Measurements from ENCODE around the gene HAUS2.

Gene HAUS2

GRCh38 chr15:42602501-42602900 is 53.9 kb downstream of the HAUS2 start:
- TF ChIP-seq TCF4 (CRISPR knock-in tag; IDR thresholded peaks at IDR 0.05; ENCODE audit: borderline replicate concordance) = no peak
- TF ChIP-seq, protein P1, sequence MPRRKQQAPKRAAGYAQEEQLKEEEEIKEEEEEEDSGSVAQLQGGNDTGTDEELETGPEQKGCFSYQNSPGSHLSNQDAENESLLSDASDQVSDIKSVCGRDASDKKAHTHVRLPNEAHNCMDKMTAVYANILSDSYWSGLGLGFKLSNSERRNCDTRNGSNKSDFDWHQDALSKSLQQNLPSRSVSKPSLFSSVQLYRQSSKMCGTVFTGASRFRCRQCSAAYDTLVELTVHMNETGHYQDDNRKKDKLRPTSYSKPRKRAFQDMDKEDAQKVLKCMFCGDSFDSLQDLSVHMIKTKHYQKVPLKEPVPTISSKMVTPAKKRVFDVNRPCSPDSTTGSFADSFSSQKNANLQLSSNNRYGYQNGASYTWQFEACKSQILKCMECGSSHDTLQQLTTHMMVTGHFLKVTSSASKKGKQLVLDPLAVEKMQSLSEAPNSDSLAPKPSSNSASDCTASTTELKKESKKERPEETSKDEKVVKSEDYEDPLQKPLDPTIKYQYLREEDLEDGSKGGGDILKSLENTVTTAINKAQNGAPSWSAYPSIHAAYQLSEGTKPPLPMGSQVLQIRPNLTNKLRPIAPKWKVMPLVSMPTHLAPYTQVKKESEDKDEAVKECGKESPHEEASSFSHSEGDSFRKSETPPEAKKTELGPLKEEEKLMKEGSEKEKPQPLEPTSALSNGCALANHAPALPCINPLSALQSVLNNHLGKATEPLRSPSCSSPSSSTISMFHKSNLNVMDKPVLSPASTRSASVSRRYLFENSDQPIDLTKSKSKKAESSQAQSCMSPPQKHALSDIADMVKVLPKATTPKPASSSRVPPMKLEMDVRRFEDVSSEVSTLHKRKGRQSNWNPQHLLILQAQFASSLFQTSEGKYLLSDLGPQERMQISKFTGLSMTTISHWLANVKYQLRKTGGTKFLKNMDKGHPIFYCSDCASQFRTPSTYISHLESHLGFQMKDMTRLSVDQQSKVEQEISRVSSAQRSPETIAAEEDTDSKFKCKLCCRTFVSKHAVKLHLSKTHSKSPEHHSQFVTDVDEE (CRISPR knock-in tag; IDR thresholded peaks at IDR 0.05) = no peak
- TF ChIP-seq SNAI2 (CRISPR knock-in tag; IDR thresholded peaks at IDR 0.05) = no peak
- no peak for TF ChIP-seq CSDC2 (CRISPR knock-in tag; IDR thresholded peaks at IDR 0.05)
- no peak for TF ChIP-seq ZNF8 (CRISPR knock-in tag; IDR thresholded peaks at IDR 0.05)
- TF ChIP-seq ISL1 (CRISPR knock-in tag; IDR thresholded peaks at IDR 0.05) = no peak
- TF ChIP-seq GLIS3 (CRISPR knock-in tag; IDR thresholded peaks at IDR 0.05) = no peak
- ATAC-seq = no peak

DNA sequence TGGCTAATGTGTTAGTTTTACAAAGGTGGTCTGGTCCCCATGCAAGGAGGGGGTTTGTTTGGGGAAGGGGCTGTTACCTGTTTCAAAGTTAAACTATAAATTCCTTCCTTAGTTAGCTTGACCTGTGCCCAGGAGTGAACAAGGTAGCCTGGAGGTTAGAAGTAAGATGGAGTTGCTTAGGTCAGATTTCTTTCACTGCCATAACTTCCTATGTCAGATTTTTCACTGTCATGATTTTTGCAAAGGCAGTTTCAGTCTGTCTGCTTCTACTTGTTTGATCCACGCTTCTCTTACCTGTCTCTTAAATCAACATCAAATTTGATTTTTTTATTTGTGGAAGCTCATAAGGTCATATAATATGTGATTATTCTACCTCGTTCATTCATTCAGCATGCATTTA is 55.3 kb downstream of the HAUS2 start:
- TF ChIP-seq ZNF565 (CRISPR knock-in tag; conservative IDR thresholded peaks at IDR 0.05; ENCODE audit: low read depth) = no peak
- TF ChIP-seq, protein P1 (CRISPR knock-in tag; IDR thresholded peaks at IDR 0.05) = no peak
- no peak for TF ChIP-seq ESRRG (CRISPR knock-in tag; IDR thresholded peaks at IDR 0.05)
- no peak for TF ChIP-seq ARNTL (CRISPR knock-in tag; IDR thresholded peaks at IDR 0.05; ENCODE audit: borderline replicate concordance, low read depth)
- TF ChIP-seq PATZ1 (CRISPR knock-in tag; IDR thresholded peaks at IDR 0.05; ENCODE audit: borderline replicate concordance) = no peak
- TF ChIP-seq OSR1 (CRISPR knock-in tag; IDR thresholded peaks at IDR 0.05) = no peak
- TF ChIP-seq ZC3H10 (CRISPR knock-in tag; IDR thresholded peaks at IDR 0.05) = no peak
- TF ChIP-seq, protein P2, sequence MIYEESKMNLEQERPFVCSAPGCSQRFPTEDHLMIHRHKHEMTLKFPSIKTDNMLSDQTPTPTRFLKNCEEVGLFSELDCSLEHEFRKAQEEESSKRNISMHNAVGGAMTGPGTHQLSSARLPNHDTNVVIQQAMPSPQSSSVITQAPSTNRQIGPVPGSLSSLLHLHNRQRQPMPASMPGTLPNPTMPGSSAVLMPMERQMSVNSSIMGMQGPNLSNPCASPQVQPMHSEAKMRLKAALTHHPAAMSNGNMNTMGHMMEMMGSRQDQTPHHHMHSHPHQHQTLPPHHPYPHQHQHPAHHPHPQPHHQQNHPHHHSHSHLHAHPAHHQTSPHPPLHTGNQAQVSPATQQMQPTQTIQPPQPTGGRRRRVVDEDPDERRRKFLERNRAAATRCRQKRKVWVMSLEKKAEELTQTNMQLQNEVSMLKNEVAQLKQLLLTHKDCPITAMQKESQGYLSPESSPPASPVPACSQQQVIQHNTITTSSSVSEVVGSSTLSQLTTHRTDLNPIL (CRISPR knock-in tag; IDR thresholded peaks at IDR 0.05; ENCODE audit: low read depth) = no peak
- TF ChIP-seq ZNF8 (CRISPR knock-in tag; IDR thresholded peaks at IDR 0.05) = no peak
- no peak for TF ChIP-seq TOX (CRISPR knock-in tag; IDR thresholded peaks at IDR 0.05; ENCODE audit: borderline replicate concordance)
- ATAC-seq = no peak

DNA sequence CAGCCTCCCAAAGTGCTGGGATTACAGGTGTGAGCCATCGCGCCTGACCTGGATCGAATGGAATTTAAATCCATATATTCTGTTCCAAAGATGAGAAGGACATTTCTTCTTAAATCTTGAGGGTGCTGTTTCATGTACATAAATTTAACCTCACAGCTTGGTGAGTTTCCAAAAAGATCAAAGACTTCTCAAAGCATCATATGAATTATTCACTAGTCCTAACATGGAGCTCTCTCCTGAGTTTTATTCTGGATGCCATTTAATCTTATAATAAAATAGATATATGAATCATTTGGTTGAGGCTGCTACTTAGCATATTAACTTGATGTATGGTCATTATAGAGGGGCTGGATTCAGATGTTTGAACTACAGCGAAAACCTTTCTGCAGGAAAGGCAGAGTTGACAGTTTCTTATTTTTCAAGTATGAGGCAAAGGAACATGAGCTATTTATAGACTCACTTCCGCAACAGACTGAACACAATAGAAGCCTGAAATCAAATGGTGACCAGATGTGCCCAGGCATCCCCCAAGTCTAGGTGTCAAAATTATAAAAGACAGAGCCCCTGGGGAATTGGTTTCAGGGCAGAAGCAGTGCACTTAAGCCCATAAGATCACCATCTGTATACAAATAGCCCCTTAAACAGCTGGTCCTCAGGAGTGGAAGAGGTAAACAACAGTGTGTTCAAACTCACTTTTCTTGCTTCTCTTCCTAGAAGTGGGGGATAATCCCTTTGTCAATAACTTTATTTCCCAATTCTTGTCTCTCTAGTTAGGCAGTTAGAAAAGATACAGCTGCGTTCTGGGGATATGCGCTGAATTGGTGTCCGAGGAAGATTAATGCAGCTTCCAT is 56.5 kb downstream of the HAUS2 start:
- ATAC-seq = peak; percentile 73
- TF ChIP-seq PATZ1 (CRISPR knock-in tag; IDR thresholded peaks at IDR 0.05; ENCODE audit: borderline replicate concordance) (no peak), CSDC2 (CRISPR knock-in tag; IDR thresholded peaks at IDR 0.05) (no peak), ZNF565 (CRISPR knock-in tag; conservative IDR thresholded peaks at IDR 0.05; ENCODE audit: low read depth) (no peak), RARB (CRISPR knock-in tag; IDR thresholded peaks at IDR 0.05) (no peak), ZNF8 (CRISPR knock-in tag; IDR thresholded peaks at IDR 0.05) (no peak), ESRRG (CRISPR knock-in tag; IDR thresholded peaks at IDR 0.05) (no peak), OSR1 (CRISPR knock-in tag; IDR thresholded peaks at IDR 0.05) (no peak), BACH2 (CRISPR knock-in tag; IDR thresholded peaks at IDR 0.05; ENCODE audit: borderline replicate concordance) (no peak), ARNTL (CRISPR knock-in tag; IDR thresholded peaks at IDR 0.05; ENCODE audit: borderline replicate concordance, low read depth) (no peak), TCF4 (CRISPR knock-in tag; IDR thresholded peaks at IDR 0.05; ENCODE audit: borderline replicate concordance) (peak; percentile 50; the same call in 1 of the 2 replicates), ISL1 (CRISPR knock-in tag; IDR thresholded peaks at IDR 0.05) (no peak), GLIS3 (CRISPR knock-in tag; IDR thresholded peaks at IDR 0.05) (no peak), ZC3H10 (CRISPR knock-in tag; IDR thresholded peaks at IDR 0.05) (no peak), TOX (CRISPR knock-in tag; IDR thresholded peaks at IDR 0.05; ENCODE audit: borderline replicate concordance) (no peak), ZNF70 (CRISPR knock-in tag; IDR thresholded peaks at IDR 0.05) (peak; percentile 60; the same call in 1 of the 2 replicates)
- TF ChIP-seq, protein P2 (CRISPR knock-in tag; IDR thresholded peaks at IDR 0.05; ENCODE audit: low read depth) = no peak
- TF ChIP-seq, protein P3, sequence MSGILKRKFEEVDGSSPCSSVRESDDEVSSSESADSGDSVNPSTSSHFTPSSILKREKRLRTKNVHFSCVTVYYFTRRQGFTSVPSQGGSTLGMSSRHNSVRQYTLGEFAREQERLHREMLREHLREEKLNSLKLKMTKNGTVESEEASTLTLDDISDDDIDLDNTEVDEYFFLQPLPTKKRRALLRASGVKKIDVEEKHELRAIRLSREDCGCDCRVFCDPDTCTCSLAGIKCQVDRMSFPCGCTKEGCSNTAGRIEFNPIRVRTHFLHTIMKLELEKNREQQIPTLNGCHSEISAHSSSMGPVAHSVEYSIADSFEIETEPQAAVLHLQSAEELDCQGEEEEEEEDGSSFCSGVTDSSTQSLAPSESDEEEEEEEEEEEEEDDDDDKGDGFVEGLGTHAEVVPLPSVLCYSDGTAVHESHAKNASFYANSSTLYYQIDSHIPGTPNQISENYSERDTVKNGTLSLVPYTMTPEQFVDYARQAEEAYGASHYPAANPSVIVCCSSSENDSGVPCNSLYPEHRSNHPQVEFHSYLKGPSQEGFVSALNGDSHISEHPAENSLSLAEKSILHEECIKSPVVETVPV (CRISPR knock-in tag; IDR thresholded peaks at IDR 0.05) = no peak

Measured in SK-N-SH treated with all-trans-retinoic acid at 6 μM for 48 hours (cell line).